CD4-positive, alpha-beta memory T cell (primary cell): ENCODE results near the gene TEX11. TPM values are rescaled to one million over a fixed set of nuclear protein-coding genes. Genes with fewer than 3 reads are reported as not detected.
"Not testable (repeated sequence)": the region's sequence is repeated elsewhere in the genome, so short reads cannot be mapped to it uniquely, and the experiment has no call there.

ENCODE experiments used
- CTCF ChIA-PET: fragments of 350-600 bp; sonication (Branson Sonifier 250); formaldehyde crosslinking; loops from one replicate; lab custom pipeline; 2021; ENCODE audit warnings: inconsistent platforms; ENCODE audit not compliant: partially characterized antibody; lab: Charles Lee
- POLR2A ChIA-PET: fragments of 350-600 bp; sonication (Branson Sonifier 250); formaldehyde crosslinking; loops from one replicate; lab custom pipeline; 2021; ENCODE audit not compliant: partially characterized antibody; lab: Charles Lee
- DNase-seq, 5 donors: peaks; one replicate each; pipeline versions ENCODE4 v3.0.0 to v3.0.0-alpha.2; 2020 to 2022; ENCODE audit warnings: mixed read lengths in 1 of 5
- H3K27ac ChIP-seq: one replicate; pipeline ENCODE4 v1.7.0; 2013; ENCODE audit warnings: low read depth, low read length
- H3K27me3 ChIP-seq: 2 replicates; pipeline ENCODE4 v1.7.0; 2013; ENCODE audit warnings: mild to moderate bottlenecking, low read length, moderate library complexity; ENCODE audit not compliant: insufficient read depth
- H3K36me3 ChIP-seq: 2 replicates; pipeline ENCODE4 v1.7.0; 2013; ENCODE audit warnings: mild to moderate bottlenecking, low read length, moderate library complexity; ENCODE audit not compliant: insufficient read depth
- H3K4me1 ChIP-seq: 2 replicates; pipeline ENCODE4 v1.7.0; 2013; ENCODE audit warnings: mild to moderate bottlenecking, low read length, moderate library complexity; ENCODE audit not compliant: insufficient read depth
- H3K4me3 ChIP-seq, 2 donors: one replicate each; pipeline ENCODE4 v1.7.0; 2013; ENCODE audit warnings: low read length in 2 of 2, mild to moderate bottlenecking in 1 of 2
- H3K9me3 ChIP-seq, 2 donors: one replicate each; pipeline ENCODE4 v1.7.0; 2013; ENCODE audit warnings: low read length in 2 of 2, control low read depth in 1 of 2; ENCODE audit not compliant: control insufficient read depth in 1 of 2
- H3K27ac Mint-ChIP-seq, 7 donors: one replicate each; pipeline ENCODE4 v1.8.0; 2020 to 2021; ENCODE audit warnings: mixed read lengths in 7 of 7, mild to moderate bottlenecking in 6 of 7, inconsistent platforms in 3 of 7, moderate library complexity in 3 of 7
- H3K27me3 Mint-ChIP-seq, 2 donors: one replicate each; pipeline ENCODE4 v1.8.0; 2020 to 2021; ENCODE audit warnings: mixed read lengths in 2 of 2
- H3K36me3 Mint-ChIP-seq, 2 donors: one replicate each; pipeline ENCODE4 v1.8.0; 2020 to 2021; ENCODE audit warnings: mixed read lengths in 2 of 2, inconsistent platforms in 1 of 2, mild to moderate bottlenecking in 1 of 2
- H3K4me1 Mint-ChIP-seq, 4 donors: one replicate each; pipeline ENCODE4 v1.8.0; 2020 to 2021; ENCODE audit warnings: mixed read lengths in 4 of 4, mild to moderate bottlenecking in 1 of 4
- H3K4me3 Mint-ChIP-seq, 8 donors: one replicate each; pipeline ENCODE4 v1.8.0; 2020 to 2021; ENCODE audit warnings: mixed read lengths in 8 of 8, mild to moderate bottlenecking in 7 of 8, moderate library complexity in 6 of 8, inconsistent platforms in 3 of 8
- H3K9me3 Mint-ChIP-seq, 8 donors: one replicate each; pipeline ENCODE4 v1.8.0; 2020 to 2021; ENCODE audit warnings: mixed read lengths in 8 of 8, mild to moderate bottlenecking in 5 of 8, inconsistent platforms in 3 of 8, moderate library complexity in 1 of 8
- intact Hi-C: fragments of 100-400 bp; cut with micrococcal nuclease; formaldehyde crosslinking; loops from one replicate; pipeline ENCODE4 v1.15.1; 2023
- polyA plus RNA-seq, 2 donors: library from polyadenylated mRNA; unstranded; fragments of 300-500 nt; fragmentation: Illumina TruSeq; gene quantifications; one replicate each; pipeline ENCODE4 v1.2.3, GENCODE V29; 2021
- total RNA-seq, 2 experiments: library from RNA; stranded (reverse); gene quantifications; one replicate each; pipeline ENCODE4 v1.2.3, GENCODE V29; 2021

The TEX11 gene
- total and polyA plus RNA-seq, 4 experiments from 2014 or later = not detected

- H3K9me3 Mint-ChIP-seq, H3K4me1 Mint-ChIP-seq, H3K27ac Mint-ChIP-seq, DNase-seq, POLR2A ChIA-PET, H3K27me3 ChIP-seq, H3K4me1 ChIP-seq, H3K27me3 Mint-ChIP-seq, H3K36me3 Mint-ChIP-seq, H3K4me3 ChIP-seq, H3K4me3 Mint-ChIP-seq, H3K9me3 ChIP-seq, H3K36me3 ChIP-seq, H3K27ac ChIP-seq, CTCF ChIA-PET, intact Hi-C loops: not testable (repeated sequence)
Observed at GRCh38 chrX:70679455-70679854, 229.1 kb downstream of the TEX11 start.

DNA sequence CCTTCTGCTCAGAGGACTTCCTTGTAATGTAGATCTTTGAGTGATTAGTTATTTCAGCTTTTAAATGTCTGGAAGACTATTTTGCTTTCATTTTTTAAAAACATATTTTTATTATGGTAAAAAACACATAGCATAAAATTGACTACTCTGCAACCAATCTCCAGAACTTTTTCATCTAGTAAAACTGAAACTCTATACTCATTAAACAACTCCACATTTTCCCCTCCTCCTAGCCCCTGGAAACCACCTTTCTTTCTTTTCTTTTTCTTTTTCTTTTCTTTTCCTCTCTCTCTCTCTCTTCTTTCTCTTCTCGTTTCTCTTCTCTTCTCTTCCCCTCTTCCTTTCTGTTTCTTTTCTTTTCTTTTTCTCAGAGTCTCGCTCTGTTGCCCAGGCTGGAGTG lies 233.2 kb downstream of the TEX11 start:
- peaks cover 0 to 7% (median 0%) of the 10 kb centered on the region in 8 donors for H3K9me3 Mint-ChIP-seq
- Histone ChIP-seq H3K27me3 (no peaks in the 10 kb centered on the region), H3K4me3 (no peak overlapping the region), H3K4me1 (no peaks in the 10 kb centered on the region), H3K36me3 (no peaks in the 10 kb centered on the region), H3K27ac (no peak overlapping the region), H3K9me3 (no peaks in the 10 kb centered on the region)
- H3K4me3 Mint-ChIP-seq = no peak overlapping the region
- H3K27ac Mint-ChIP-seq = no peak overlapping the region
- intact Hi-C loops = no loop called here
- DNase-seq = no peak
- POLR2A ChIA-PET = no interaction called here
- H3K4me1 Mint-ChIP-seq = no peaks in the 10 kb centered on the region
- CTCF ChIA-PET = no interaction called here
- H3K27me3 Mint-ChIP-seq = no peaks in the 10 kb centered on the region
- peaks cover 0 to 4% of the 10 kb centered on the region in 2 donors for H3K36me3 Mint-ChIP-seq

DNA sequence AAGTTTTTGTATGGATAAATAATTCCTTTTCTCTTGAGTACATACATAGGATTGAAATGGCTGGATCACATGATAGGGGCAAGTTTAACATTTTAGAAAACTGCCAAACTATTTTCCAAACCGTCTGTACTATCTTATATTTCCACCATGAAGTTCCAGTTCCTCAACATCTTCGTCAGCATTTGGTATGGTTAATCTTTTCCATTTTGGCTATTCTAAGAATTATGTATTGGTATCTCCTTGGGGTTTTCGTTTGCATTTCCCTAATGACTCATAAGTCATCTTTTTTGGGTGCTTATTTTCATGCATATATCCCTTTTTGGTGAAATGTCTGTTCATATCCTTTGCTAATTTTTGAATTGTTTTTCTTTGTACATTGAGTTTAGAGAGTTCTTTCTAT lies 236.2 kb downstream of the TEX11 start:
- Histone ChIP-seq H3K4me1 (no peaks in the 10 kb centered on the region), H3K9me3 (no peaks in the 10 kb centered on the region), H3K27ac (no peak overlapping the region), H3K27me3 (no peaks in the 10 kb centered on the region), H3K36me3 (no peaks in the 10 kb centered on the region), H3K4me3 (no peak overlapping the region)
- no peak overlapping the region for H3K27ac Mint-ChIP-seq
- H3K4me3 Mint-ChIP-seq = no peak overlapping the region
- H3K36me3 Mint-ChIP-seq = peaks cover 0 to 4% of the 10 kb centered on the region in 2 donors
- ChIA-PET CTCF (no interaction called here), POLR2A (no interaction called here)
- no peak for DNase-seq
- no peaks in the 10 kb centered on the region for H3K4me1 Mint-ChIP-seq
- H3K27me3 Mint-ChIP-seq = no peaks in the 10 kb centered on the region
- peaks cover 0 to 7% (median 0%) of the 10 kb centered on the region in 8 donors for H3K9me3 Mint-ChIP-seq
- intact Hi-C loops = no loop called here

DNA sequence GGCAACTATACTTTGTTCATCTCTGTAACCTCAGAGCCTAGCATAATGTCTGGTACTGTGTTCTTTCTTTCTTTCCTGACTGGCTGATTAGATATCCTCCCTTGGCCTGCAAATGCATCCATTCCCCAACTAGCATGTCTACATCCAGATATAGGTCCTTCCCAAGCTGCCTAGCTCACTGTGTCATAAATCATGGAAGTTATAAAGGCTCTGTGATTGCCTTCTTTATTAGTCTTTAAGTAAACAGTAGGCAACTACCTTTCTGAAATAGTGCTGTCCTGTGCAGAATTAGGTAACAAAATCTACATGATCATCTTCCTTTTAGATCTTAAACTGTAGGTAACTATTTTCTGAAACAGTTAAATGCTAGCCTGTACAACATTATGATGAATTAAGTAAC lies 239.4 kb downstream of the TEX11 start:
- Histone ChIP-seq H3K4me1 (no peaks in the 10 kb centered on the region), H3K27ac (no peak overlapping the region), H3K36me3 (no peaks in the 10 kb centered on the region), H3K9me3 (no peaks in the 10 kb centered on the region), H3K27me3 (no peaks in the 10 kb centered on the region), H3K4me3 (no peak overlapping the region)
- no peak for DNase-seq
- ChIA-PET POLR2A (no interaction called here), CTCF (no interaction called here)
- no peak overlapping the region for H3K4me3 Mint-ChIP-seq
- H3K4me1 Mint-ChIP-seq = no peaks in the 10 kb centered on the region
- no peaks in the 10 kb centered on the region for H3K9me3 Mint-ChIP-seq
- intact Hi-C loops = no loop called here
- H3K27ac Mint-ChIP-seq = no peak overlapping the region
- no peaks in the 10 kb centered on the region for H3K36me3 Mint-ChIP-seq
- H3K27me3 Mint-ChIP-seq = no peaks in the 10 kb centered on the region

GRCh38 chrX:70664726-70665125 lies 243.8 kb downstream of the TEX11 start:
- Mint-ChIP-seq H3K9me3 (peaks cover 0 to 3% (median 0%) of the 10 kb centered on the region in 8 donors), H3K4me1 (no peaks in the 10 kb centered on the region), H3K4me3 (no peak overlapping the region), H3K27me3 (no peaks in the 10 kb centered on the region), H3K27ac (no peak overlapping the region), H3K36me3 (no peaks in the 10 kb centered on the region)
- ChIA-PET POLR2A (interaction anchor here (0.6 kb wide), 1 partner anchor 103 kb away, joined by 3 read pairs; no protein-coding TSS in a partner anchor), CTCF (interaction anchor here (0.7 to 1.6 kb wide), 10 partner anchors 8 to 466 kb away, joined by 3 to 6 read pairs (median 4); no protein-coding TSS in a partner anchor)
- DNase-seq = peak in 4 of 5 donors; percentile 1 to 21 (median 11)
- Histone ChIP-seq H3K27ac (no peak overlapping the region), H3K27me3 (no peaks in the 10 kb centered on the region), H3K36me3 (no peaks in the 10 kb centered on the region), H3K9me3 (no peaks in the 10 kb centered on the region), H3K4me3 (no peak overlapping the region), H3K4me1 (no peaks in the 10 kb centered on the region)
- intact Hi-C loops = loop anchor here (1.0 kb wide), 2 partner anchors 210 to 467 kb away; no protein-coding TSS in a partner anchor

GRCh38 chrX:70661124-70661523 lies 247.4 kb downstream of the TEX11 start:
- H3K9me3 ChIP-seq, H3K27ac Mint-ChIP-seq, H3K27ac ChIP-seq, H3K4me1 ChIP-seq, POLR2A ChIA-PET, H3K27me3 Mint-ChIP-seq, H3K4me3 Mint-ChIP-seq, H3K9me3 Mint-ChIP-seq, H3K36me3 Mint-ChIP-seq, H3K36me3 ChIP-seq, intact Hi-C loops, H3K4me3 ChIP-seq, CTCF ChIA-PET, H3K27me3 ChIP-seq, H3K4me1 Mint-ChIP-seq: not testable (repeated sequence)
- DNase-seq = peak in 2 of 5 donors; percentile 2 to 6

DNA sequence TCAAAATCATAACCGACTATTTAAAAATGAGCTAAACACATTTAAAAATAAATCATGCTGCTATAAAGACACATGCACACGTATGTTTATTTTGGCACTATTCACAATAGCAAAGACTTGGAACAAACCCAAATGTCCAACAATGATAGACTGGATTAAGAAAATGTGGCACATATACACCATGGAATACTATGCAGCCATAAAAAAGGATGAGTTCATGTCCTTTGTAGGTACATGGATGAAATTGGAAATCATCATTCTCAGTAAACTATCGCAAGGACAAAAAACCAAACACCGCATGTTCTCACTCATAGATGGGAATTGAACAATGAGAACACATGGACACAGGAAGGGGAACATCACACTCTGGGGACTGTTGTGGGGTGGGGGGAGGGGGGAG lies 251.0 kb downstream of the TEX11 start:
- H3K4me3 ChIP-seq, H3K27me3 Mint-ChIP-seq, H3K36me3 Mint-ChIP-seq, H3K4me3 Mint-ChIP-seq, intact Hi-C loops, H3K27me3 ChIP-seq, H3K27ac Mint-ChIP-seq, H3K9me3 ChIP-seq, H3K4me1 ChIP-seq, DNase-seq, CTCF ChIA-PET, H3K4me1 Mint-ChIP-seq, H3K27ac ChIP-seq, POLR2A ChIA-PET, H3K36me3 ChIP-seq, H3K9me3 Mint-ChIP-seq: not testable (repeated sequence)

DNA sequence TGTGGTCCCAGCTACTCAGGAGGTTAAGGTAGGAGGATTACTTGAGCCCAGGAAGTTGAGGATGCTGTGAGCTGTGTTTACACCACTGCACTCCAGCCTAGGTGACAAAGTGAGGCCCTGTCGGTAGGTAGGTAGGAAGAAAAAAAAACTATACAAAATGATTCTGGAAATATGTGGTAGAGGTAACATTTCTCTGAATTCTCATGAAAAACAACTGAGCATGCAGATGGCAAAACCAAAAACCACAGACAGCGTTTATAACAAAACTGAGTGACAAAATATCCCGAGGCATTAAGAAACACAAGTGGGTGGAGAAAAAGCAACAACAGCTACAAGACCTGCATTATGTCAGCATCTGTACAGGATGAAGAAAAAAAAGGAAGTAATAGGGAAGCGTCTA lies 252.2 kb downstream of the TEX11 start:
- Mint-ChIP-seq H3K36me3 (no peaks in the 10 kb centered on the region), H3K4me1 (peaks cover 2 to 7% (median 5%) of the 10 kb centered on the region in 4 donors), H3K27me3 (no peaks in the 10 kb centered on the region), H3K4me3 (peak overlapping the region in 3 of 8 donors; percentile 1 to 20 (median 18)), H3K27ac (peak overlapping the region in 4 of 7 donors; percentile 39 to 90 (median 71)), H3K9me3 (no peaks in the 10 kb centered on the region)
- H3K4me3 ChIP-seq = no peak overlapping the region
- H3K27ac ChIP-seq = no peak overlapping the region
- no peaks in the 10 kb centered on the region for H3K27me3 ChIP-seq
- no peaks in the 10 kb centered on the region for H3K36me3 ChIP-seq
- ChIA-PET POLR2A (no interaction called here), CTCF (interaction anchor here (0.8 to 1.2 kb wide), 2 partner anchors 8 to 36 kb away, joined by 3 read pairs; no protein-coding TSS in a partner anchor)
- H3K4me1 ChIP-seq = peaks cover 6% of the 10 kb centered on the region
- peak in 1 of 5 donors; percentile 6 for DNase-seq
- H3K9me3 ChIP-seq = no peaks in the 10 kb centered on the region
- intact Hi-C loops = no loop called here
